ENCODE data around the gene BCAS3. TPM values are rescaled to one million over a fixed set of nuclear protein-coding genes. Genes with fewer than 3 reads are reported as not detected.
A peak's percentile ranks its signal among the peaks of the same experiment; 100 is the strongest.

BCAS3 gene
- total RNA-seq, 2 experiments from 2014 or later = 20.1 to 31.8 TPM

DNA sequence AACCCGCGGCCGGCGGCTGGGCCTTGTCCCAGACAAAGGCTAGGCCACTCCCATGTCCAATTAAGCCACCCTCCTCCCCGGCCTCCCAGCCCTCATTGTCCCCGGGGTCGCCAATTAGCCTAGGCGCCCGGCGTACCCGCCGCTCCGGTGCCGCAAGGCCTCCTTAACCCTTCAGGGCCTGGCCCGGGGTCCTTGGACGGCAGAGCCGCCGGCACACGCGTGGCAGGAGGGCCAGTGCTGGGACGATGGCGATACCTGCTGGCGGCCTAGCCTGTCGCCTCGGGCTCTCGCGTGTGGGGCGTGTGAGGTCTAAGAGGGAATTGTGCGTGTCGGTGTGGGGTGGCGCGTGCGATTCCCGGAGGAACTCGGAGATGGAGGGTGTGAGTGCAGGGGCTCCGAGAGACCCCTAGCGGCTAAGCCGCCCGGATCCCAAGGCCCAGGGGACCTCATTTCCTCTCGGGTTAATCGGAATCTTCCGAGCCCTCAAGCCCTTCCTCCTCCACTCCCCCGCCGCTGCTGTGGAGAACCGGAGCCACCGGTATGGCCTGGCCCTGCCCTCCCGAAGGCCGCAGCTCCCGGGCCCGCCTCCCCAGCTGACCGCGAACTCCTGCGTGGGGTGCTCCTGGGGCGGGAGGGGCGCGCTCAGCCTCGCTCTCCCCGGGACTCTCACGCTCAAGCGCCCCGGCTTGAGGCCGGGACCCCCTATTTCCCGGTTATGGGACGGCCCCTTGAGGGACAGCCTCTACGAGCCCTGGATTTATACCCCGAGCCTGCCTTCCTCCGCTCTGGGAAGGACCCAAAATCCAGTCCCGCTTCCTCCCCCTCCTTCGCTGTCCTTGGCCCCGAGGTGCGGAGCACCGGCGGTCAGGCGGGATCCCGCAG lies 733.9 kb downstream of the BCAS3 start:
- TF ChIP-seq CTCF (IDR thresholded peaks at IDR 0.05) = peak; percentile 5
- Mint-ChIP-seq H3K4me1 (ENCODE audit: low read depth) (peaks cover 26% of the 10 kb centered on the region), H3K27ac (no peak overlapping the region), H3K9me3 (no peaks in the 10 kb centered on the region), H3K4me3 (peak overlapping the region; percentile 69), H3K36me3 (ENCODE audit: low read depth) (no peaks in the 10 kb centered on the region), H3K27me3 (peaks cover 51% of the 10 kb centered on the region)
- DNase-seq = peak in 5 of 14 experiments; percentile 20 to 57 (median 41)
- no peak for ATAC-seq (ENCODE audit: poor library complexity)
- CTCF ChIA-PET = interaction anchor here (0.7 to 1.8 kb wide), 7 partner anchors 8 to 654 kb away, joined by 3 to 11 read pairs (median 4); partner anchors contain the start of gene BRIP1
- H3K4me1 ChIP-seq (ENCODE audit: insufficient read depth, low read length) = peaks cover 59% of the 10 kb centered on the region
- intact Hi-C loops (cut with DNase I, micrococcal nuclease) = loop anchor here (1.0 to 10.0 kb wide), 8 partner anchors 139 to 689 kb away; partner anchors contain the start of genes INTS2 (in 1 of the 2) and MED13 (in 1 of the 2)
- peaks cover 42 to 44% of the 10 kb centered on the region in 2 experiments for H3K27me3 ChIP-seq (ENCODE audit: control insufficient read depth in 1 of 2, insufficient read depth in 2 of 2, low read length in 2 of 2)
- H3K27ac ChIP-seq (ENCODE audit: low read depth in 1 of 2, low read length in 2 of 2) = no peak overlapping the region
- H3K4me3 ChIP-seq (ENCODE audit: low read length) = peak overlapping the region; percentile 66
- POLR2A ChIA-PET = interaction anchor here (1.0 to 1.6 kb wide), 2 partner anchors 8 to 654 kb away, joined by 4 read pairs; no protein-coding TSS in a partner anchor
- no peaks in the 10 kb centered on the region for H3K36me3 ChIP-seq (ENCODE audit: insufficient read depth, low read length)
- peaks cover 0 to 32% of the 10 kb centered on the region in 2 experiments for H3K9me3 ChIP-seq (ENCODE audit: control insufficient read depth in 1 of 2, insufficient read depth in 1 of 2, low read length in 2 of 2)

DNA sequence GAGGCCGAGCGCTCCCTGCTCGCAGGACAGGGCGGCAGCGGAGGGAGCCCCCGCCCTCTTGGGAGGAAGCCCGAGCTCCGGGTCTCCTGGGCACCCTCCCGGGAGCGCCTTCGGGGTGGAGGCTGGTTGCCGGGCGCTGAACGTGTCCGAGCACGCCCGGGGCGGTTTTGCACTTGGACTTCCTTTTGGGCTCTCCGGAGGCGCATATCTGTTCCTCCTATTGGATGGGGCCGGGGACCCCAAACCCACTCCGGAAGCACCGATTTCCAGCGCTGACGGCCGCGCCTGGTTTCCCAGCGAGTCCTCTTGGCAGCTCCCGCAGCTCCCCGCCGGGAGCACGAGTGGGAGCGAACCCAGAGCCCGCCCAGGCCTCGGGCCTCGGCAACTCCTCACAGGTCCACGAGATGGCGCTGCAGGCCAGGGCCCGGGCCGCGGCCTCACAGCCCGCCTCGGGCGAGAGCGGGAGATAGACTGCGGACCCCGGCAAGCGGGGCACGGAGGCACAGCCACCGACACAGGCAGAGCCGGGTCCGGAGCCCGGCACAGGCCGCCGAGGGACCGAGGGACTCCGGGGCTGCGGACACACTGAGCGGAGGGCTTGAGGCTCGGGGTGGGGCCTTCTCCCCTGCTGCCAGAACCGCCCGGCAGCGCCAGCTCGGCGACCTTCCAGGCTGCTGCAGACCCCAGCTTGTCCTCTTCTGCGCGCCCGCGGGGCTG lies 734.6 kb downstream of the BCAS3 start:
- Histone ChIP-seq H3K4me1 (ENCODE audit: insufficient read depth, low read length) (peaks cover 67% of the 10 kb centered on the region), H3K9me3 (ENCODE audit: control insufficient read depth in 1 of 2, insufficient read depth in 1 of 2, low read length in 2 of 2) (peaks cover 0 to 37% of the 10 kb centered on the region in 2 experiments), H3K27ac (ENCODE audit: low read depth in 1 of 2, low read length in 2 of 2) (no peak overlapping the region), H3K27me3 (ENCODE audit: control insufficient read depth in 1 of 2, insufficient read depth in 2 of 2, low read length in 2 of 2) (peaks cover 36 to 39% of the 10 kb centered on the region in 2 experiments), H3K4me3 (ENCODE audit: low read length) (peak overlapping the region; percentile 66), H3K36me3 (ENCODE audit: insufficient read depth, low read length) (no peaks in the 10 kb centered on the region)
- CTCF ChIA-PET = interaction anchor here (0.7 to 1.8 kb wide), 7 partner anchors 9 to 653 kb away, joined by 3 to 11 read pairs (median 4); partner anchors contain the start of gene BRIP1
- H3K27me3 Mint-ChIP-seq = peaks cover 50% of the 10 kb centered on the region
- DNase-seq (peak; percentile 43 to 89 (median 74)), ATAC-seq (ENCODE audit: poor library complexity) (peak; percentile 81)
- H3K27ac Mint-ChIP-seq = no peak overlapping the region
- peaks cover 25% of the 10 kb centered on the region for H3K4me1 Mint-ChIP-seq (ENCODE audit: low read depth)
- POLR2A ChIA-PET = interaction anchor here (1.0 to 1.6 kb wide), 2 partner anchors 9 to 654 kb away, joined by 4 read pairs; no protein-coding TSS in a partner anchor
- TF ChIP-seq CTCF (IDR thresholded peaks at IDR 0.05) = peak; percentile 98
- no peaks in the 10 kb centered on the region for H3K36me3 Mint-ChIP-seq (ENCODE audit: low read depth)
- intact Hi-C loops (cut with DNase I, micrococcal nuclease) = loop anchor here (1.0 to 10.0 kb wide), 8 partner anchors 138 to 690 kb away; partner anchors contain the start of genes INTS2 (in 1 of the 2) and MED13 (in 1 of the 2)
- peak overlapping the region; percentile 58 for H3K4me3 Mint-ChIP-seq
- H3K9me3 Mint-ChIP-seq = no peaks in the 10 kb centered on the region
